ENCODE results near the gene GRID2. TPM values are rescaled to one million over a fixed set of nuclear protein-coding genes. Genes with fewer than 3 reads are reported as not detected.

GRID2 gene
- total and polyA plus RNA-seq, 10 of the 15 experiments (the other 5 are each of a cell fraction or from before 2014, with no cell fraction given), result not detected

- TF ChIP-seq PKNOX1 (IDR thresholded peaks at IDR 0.05) (peak; percentile 39; the same call in 1 of the 2 replicates), MLLT1 (IDR thresholded peaks at IDR 0.05) (0 out of 2 replicates have a peak, but pooled peaks have one; percentile 40), ATF7 (IDR thresholded peaks at IDR 0.05; ENCODE audit: low read depth) (peak; percentile 47), FOXM1 (IDR thresholded peaks at IDR 0.05; ENCODE audit: low read depth, low read length) (0 out of 2 replicates have a peak, but pooled peaks have one; percentile 18)
- TF ChIP-seq, protein P1, sequence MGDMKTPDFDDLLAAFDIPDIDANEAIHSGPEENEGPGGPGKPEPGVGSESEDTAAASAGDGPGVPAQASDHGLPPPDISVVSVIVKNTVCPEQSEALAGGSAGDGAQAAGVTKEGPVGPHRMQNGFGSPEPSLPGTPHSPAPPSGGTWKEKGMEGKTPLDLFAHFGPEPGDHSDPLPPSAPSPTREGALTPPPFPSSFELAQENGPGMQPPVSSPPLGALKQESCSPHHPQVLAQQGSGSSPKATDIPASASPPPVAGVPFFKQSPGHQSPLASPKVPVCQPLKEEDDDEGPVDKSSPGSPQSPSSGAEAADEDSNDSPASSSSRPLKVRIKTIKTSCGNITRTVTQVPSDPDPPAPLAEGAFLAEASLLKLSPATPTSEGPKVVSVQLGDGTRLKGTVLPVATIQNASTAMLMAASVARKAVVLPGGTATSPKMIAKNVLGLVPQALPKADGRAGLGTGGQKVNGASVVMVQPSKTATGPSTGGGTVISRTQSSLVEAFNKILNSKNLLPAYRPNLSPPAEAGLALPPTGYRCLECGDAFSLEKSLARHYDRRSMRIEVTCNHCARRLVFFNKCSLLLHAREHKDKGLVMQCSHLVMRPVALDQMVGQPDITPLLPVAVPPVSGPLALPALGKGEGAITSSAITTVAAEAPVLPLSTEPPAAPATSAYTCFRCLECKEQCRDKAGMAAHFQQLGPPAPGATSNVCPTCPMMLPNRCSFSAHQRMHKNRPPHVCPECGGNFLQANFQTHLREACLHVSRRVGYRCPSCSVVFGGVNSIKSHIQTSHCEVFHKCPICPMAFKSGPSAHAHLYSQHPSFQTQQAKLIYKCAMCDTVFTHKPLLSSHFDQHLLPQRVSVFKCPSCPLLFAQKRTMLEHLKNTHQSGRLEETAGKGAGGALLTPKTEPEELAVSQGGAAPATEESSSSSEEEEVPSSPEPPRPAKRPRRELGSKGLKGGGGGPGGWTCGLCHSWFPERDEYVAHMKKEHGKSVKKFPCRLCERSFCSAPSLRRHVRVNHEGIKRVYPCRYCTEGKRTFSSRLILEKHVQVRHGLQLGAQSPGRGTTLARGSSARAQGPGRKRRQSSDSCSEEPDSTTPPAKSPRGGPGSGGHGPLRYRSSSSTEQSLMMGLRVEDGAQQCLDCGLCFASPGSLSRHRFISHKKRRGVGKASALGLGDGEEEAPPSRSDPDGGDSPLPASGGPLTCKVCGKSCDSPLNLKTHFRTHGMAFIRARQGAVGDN (IDR thresholded peaks at IDR 0.05), result peak; percentile 38
Measured at GRCh38 chr4:93300780-93301555, 997.2 kb downstream of the GRID2 start (continued).

All from GM12878 (cell line).